GM21737 (cell line): ENCODE measurements around the gene YY2.
"Not testable (repeated sequence)": the region's sequence is repeated elsewhere in the genome, so short reads cannot be mapped to it uniquely, and the experiment has no call there.

ENCODE experiments used
- ATAC-seq: cut with Tn5 transposase; IDR thresholded peaks from one replicate; pipeline ENCODE4 v1.9.1; 2021; ENCODE audit warnings: mild to moderate bottlenecking, moderate library complexity; ENCODE audit not compliant: unreplicated experiment

The YY2 gene

DNA sequence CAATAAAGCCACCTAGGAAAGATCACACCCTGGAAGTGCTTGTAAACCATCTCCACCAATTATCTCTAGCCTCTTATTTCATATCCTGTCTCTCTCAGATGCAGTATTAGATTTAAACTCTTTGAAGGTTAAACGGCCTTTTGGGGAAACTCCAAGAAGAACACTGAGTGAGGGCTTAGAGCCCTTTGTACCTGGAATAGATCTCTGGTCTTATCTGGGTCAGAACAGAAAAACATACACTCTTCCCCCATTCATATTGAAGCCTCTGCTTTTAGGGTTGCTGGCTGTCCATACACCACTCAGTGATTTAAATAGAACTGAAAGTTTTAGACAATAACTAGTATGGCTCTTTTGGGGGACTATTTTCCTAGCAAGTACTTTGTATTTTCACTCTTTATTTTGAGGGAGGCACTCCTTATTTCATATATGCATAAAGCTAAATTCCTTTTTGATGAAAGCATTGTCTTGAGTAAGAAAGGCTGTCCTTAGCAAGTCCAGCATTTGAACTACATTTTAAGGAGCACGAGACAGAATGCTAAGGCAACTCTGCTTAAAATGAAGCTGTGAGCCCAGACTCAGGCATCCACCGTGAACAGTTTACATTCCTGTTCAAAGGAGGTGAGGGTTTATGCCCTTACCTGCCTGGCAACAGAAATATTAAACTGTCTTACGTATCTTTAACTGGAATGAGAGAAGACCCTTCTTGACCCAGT lies 17.4 kb downstream of the YY2 start:
- ATAC-seq = no peak

DNA sequence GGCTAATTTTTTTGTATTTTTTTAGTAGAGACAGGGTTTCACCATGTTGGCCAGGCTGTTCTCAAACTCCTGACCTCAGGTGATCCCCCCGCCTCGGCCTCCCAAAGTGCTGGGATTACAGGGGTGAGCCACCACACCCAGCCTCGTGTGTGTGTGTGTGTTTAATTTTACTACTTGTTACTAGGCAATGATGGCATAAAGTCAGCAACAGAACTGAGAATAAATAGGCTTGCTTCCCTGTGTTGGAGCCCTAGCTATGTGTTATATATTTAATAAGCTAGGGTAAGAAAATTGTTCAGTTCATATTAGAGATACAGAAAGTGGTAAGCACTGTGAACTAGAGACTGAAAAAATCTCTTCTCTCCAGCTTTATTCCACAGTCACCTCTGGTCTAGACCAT lies 18.4 kb downstream of the YY2 start:
- not testable (repeated sequence) for ATAC-seq

DNA sequence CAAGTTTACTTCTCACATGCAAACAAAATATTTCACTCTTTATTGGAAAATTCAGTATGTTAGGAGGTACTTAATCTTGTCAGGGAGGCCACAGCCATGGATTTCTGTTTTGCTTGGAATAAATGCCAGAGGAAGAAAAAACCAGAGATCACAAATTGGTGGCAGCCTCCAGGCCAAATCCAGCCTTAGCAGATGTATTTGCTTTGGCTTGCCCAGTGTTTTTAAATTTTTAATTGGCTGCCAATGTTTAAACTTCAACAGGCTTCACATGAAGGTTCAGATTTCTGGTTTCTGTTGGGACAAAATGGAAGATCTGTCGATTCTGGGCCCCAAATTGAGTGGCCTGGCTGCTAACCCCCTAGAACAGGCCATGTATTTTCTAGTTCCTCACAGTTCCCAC lies 19.2 kb downstream of the YY2 start:
- no peak for ATAC-seq

DNA sequence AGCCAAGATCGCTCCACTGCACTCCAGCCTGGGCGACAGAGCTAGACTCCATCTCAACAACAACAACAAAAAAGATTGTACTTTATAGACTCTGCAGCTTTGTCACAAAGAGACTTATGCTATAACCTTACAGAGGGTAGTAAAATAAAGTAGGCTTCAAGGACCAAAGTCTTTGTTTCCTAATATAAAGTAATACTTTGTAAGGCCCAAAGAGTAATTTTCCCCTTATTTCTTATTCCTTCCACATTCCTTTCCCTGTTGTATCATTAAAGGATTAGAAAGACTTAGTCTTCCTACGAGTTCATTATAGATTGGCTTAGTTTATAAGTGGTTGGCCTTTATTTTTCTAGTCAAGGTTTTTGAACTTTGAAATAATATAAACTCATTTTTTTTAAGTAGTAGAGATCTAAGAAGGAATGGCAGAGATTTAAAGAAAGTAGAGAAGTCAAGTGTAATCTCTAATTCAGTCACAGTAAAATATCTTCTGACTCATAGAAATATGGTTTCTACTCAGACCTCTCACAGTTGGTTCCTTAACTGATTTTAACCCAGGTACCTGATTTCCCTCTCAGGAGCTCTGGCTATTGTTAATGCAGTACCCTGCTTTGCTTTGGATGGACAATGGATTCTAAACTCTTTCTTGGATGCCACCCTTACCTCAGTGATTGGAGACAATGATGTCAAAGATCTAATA lies 26.2 kb downstream of the YY2 start:
- no peak for ATAC-seq

DNA sequence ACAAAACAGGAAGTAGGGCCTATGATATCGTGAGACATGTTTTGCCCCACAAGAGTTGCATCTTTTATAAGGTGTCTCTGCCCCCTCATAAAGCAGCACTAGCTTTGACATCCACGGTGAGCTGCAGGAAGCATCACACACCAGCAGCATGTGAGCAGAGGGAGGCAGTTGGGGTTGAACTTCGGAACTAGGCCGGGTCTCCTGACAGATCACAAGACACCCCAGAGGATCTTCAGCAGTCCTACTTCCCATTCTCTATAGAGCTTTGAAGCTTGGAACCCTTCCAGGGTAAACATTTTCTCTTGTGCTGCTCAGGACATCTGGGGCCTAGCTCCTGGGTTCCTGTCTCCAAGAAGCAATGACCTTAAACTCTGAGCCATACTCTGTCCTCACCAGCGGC lies 27.5 kb downstream of the YY2 start:
- no peak for ATAC-seq

DNA sequence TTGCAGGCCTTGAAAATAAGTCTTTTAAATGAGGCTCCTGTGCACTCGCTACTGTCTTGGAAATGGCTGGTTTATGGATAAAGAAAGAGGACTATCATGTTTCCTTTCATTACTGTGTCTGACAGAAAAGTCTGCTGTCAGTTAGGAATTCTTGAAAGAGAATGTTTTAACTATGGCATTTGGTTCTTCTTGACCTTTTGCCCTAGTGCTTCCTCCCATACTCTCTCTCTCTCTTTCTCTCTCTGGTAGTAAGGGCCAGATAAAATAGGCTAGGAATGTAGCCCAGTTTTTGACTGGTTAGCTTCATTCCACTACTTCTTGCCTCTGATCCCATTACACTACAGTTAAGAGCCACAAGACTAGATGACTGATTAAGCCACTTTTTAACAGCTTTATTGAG lies 29.8 kb downstream of the YY2 start:
- no peak for ATAC-seq

DNA sequence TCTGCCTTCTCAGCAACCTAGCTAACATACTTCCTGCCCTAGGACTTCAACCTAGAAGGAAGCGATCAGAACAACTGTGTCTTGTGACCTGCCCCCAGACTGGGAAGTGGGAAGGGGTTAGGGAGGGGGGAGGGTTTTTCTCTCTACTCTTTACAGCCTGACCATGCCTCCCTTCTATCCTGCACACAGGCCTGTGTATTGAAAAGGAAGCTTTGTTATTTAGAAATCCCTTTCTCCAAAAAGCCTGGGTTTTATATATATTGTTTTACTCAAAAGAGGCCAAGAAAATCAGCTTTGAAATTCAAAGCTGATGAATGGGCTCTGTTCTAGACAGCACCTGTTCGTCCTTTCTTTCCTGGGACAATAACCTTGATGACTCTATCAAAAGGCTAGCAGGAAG lies 49.5 kb downstream of the YY2 start:
- ATAC-seq = no peak

DNA sequence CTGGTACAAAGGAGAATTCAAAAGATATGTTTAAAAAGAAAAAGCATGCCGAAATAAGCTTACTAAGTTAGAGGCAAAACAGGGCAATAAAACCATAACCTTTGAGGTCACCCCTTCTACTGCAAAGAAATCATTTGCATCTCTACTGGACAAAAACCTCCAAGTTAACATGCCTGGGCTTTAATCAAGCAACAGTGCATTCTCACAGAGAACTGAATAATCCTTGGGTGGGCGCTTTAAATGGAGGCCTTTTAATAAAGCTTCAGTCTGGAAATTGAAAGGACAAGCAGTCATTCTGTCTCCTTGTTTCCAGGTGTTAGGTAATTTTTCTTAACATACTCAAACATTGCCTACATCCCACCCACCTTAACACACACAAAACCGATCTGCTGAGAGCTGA lies 50.2 kb downstream of the YY2 start:
- ATAC-seq = no peak

DNA sequence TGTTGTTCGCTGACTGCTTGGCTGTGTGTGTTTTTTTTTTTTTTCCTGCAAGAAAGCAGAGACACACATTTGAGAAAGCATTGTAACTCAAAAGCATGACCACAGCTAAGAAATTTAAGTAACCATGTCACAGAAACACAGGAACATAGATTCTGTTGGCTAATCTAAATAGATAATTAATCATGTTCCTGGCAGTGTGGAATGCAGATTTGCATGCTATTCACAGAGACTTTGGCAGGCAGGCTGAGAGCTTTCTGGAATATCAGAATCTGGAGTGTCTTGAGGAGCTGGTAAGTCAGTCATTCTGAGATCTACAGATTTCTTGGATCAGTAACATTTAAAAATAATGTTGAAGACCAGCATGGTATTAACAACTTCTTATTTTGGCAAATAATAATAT lies 51.5 kb downstream of the YY2 start:
- ATAC-seq = no peak
